Measurements from ENCODE around the gene BRI3BP. TPM values are rescaled to one million over a fixed set of nuclear protein-coding genes. Genes with fewer than 3 reads are reported as not detected.

Gene BRI3BP
- total RNA-seq, 2 donors from 2014 or later, result 4.3 to 4.4 TPM

- no peak for DNase-seq (ENCODE audit: low spot score)
- H3K36me3 ChIP-seq, result peaks cover 39% of the 10 kb centered on the region
- no peaks in the 10 kb centered on the region for H3K4me1 ChIP-seq (ENCODE audit: control insufficient read depth in 1 of 2, low read depth in 2 of 2)
- TF ChIP-seq CTCF (IDR thresholded peaks at IDR 0.05), result no peak
- H3K9me3 ChIP-seq, result no peaks in the 10 kb centered on the region
- H3K27ac ChIP-seq, result no peak overlapping the region
- no peak for ATAC-seq (ENCODE audit: insufficient number of reproducible peaks, low FRiP score, low read depth)
- no peak overlapping the region for H3K4me3 ChIP-seq
- no peaks in the 10 kb centered on the region for H3K27me3 ChIP-seq (replicated peaks; ENCODE audit: insufficient read depth)
Measured at GRCh38 chr12:124949779-124950728, 43.4 kb upstream of the BRI3BP start.

DNA sequence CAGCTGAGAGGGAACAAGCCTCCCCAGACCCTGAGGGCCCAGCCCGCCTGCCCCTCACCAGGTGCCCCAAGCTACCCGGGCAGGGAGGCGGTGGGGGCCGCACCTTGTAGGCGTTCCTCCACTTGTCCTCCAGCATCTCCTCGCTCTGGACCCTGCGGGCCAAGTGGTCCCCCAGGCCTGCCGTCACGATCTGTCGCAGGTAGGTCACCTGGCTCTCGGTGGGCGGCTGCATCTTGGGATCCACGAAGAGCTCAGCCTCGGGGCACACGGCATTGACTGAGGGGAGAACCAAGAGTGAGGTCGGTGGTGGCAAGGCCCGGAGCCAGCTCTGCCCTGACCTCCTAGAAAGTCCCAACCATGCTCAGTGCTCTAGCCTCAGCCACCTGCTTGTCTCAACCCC, 41.1 kb upstream of the BRI3BP start:
- Histone ChIP-seq H3K36me3 (peaks cover 46% of the 10 kb centered on the region), H3K27ac (no peak overlapping the region), H3K27me3 (replicated peaks; ENCODE audit: insufficient read depth) (no peaks in the 10 kb centered on the region), H3K9me3 (no peaks in the 10 kb centered on the region), H3K4me3 (no peak overlapping the region), H3K4me1 (ENCODE audit: control insufficient read depth in 1 of 2, low read depth in 2 of 2) (no peaks in the 10 kb centered on the region)
- ATAC-seq (ENCODE audit: insufficient number of reproducible peaks, low FRiP score, low read depth) (no peak), DNase-seq (ENCODE audit: low spot score) (no peak)
- TF ChIP-seq CTCF (IDR thresholded peaks at IDR 0.05), result no peak

DNA sequence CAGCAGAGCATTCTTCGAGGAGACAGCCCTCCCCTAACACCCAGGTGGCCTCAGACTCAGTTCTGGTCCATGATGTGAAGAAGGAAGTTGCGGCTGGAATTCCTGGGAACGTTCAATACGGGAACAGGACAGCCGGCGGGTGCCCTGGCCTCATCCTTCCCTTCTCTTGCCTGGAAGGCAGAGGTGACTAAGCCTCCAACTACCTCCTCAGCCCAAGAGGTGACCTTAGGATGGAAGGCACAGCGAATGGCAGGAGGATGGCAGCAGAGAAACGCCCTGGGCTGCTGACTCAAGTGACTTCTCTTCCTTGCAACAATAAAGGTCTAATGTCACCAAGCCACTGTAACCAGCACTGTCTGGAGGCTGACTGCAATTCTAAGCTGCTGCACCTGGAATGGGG, 40.6 kb upstream of the BRI3BP start:
- H3K36me3 ChIP-seq, result peaks cover 43% of the 10 kb centered on the region
- ATAC-seq (ENCODE audit: insufficient number of reproducible peaks, low FRiP score, low read depth) (no peak), DNase-seq (ENCODE audit: low spot score) (no peak)

DNA sequence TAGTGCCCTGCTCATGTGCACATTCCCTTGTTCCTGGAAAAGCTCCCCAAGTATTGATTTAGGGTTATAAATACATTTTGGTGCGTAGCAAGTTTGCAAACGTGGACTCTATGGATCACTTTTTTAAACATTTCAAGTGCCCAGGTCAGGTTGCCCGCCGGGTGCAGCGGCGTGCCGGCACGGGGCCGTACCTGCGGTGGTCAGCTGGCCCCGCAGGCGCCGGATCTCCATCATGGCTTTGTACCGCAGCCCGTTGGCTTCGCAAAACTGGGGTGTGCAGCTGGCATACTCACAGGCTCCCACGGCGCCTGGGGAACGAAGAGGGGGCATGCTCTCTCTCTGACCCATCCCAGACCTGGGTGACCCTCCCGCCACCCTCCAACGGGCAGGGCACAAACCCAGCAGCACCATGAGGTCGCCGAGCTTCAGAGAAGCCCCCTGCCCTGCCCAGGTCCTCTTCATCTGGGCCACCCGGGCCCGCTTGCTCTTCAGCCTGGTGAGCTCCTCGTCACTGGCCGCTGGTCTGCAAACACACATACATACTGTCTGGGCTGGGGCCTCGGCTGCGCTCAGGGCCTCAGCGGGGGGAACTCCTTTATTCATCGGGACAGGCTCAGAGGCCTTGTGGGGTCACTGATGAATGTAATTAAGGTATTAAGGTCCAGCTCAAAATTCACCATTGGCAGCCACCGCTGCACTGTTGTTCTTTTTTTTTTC, 39.6 kb upstream of the BRI3BP start:
- no peaks in the 10 kb centered on the region for H3K27me3 ChIP-seq (replicated peaks; ENCODE audit: insufficient read depth)
- peaks cover 40% of the 10 kb centered on the region for H3K36me3 ChIP-seq
- H3K27ac ChIP-seq, result no peak overlapping the region
- no peak overlapping the region for H3K4me3 ChIP-seq
- ATAC-seq (ENCODE audit: insufficient number of reproducible peaks, low FRiP score, low read depth), result no peak
- H3K4me1 ChIP-seq (ENCODE audit: control insufficient read depth in 1 of 2, low read depth in 2 of 2), result no peaks in the 10 kb centered on the region
- H3K9me3 ChIP-seq, result no peaks in the 10 kb centered on the region
- TF ChIP-seq CTCF (IDR thresholded peaks at IDR 0.05), result no peak
- DNase-seq (ENCODE audit: low spot score), result no peak

More for the DNA sequence above, 40.6 kb upstream of the BRI3BP start:
- Histone ChIP-seq H3K27ac (no peak overlapping the region), H3K27me3 (replicated peaks; ENCODE audit: insufficient read depth) (no peaks in the 10 kb centered on the region), H3K9me3 (no peaks in the 10 kb centered on the region), H3K4me1 (ENCODE audit: control insufficient read depth in 1 of 2, low read depth in 2 of 2) (no peaks in the 10 kb centered on the region), H3K4me3 (no peak overlapping the region)
- no peak for TF ChIP-seq CTCF (IDR thresholded peaks at IDR 0.05)

DNA sequence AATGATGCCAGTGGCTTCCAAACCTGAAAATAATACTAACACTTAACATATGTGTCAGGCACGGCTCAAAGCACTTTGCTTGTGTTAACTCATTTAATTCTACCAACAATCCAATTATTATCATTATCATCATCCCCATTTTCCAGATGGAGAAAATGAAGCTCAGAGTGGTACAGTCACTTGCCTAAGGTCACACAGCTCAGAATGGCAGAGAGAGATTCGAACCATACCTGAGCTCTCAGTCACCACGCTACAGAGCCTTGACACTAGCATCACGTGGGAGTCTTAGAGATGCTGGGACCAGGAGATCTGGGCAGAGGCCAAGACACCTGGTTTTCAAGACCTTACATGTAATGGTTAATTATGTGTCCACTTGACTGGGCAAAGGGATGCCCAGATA, 38.7 kb upstream of the BRI3BP start:
- Histone ChIP-seq H3K27ac (no peak overlapping the region), H3K36me3 (peaks cover 47% of the 10 kb centered on the region), H3K27me3 (replicated peaks; ENCODE audit: insufficient read depth) (no peaks in the 10 kb centered on the region), H3K4me3 (no peak overlapping the region), H3K9me3 (no peaks in the 10 kb centered on the region), H3K4me1 (ENCODE audit: control insufficient read depth in 1 of 2, low read depth in 2 of 2) (no peaks in the 10 kb centered on the region)
- ATAC-seq (ENCODE audit: insufficient number of reproducible peaks, low FRiP score, low read depth), result no peak
- no peak for TF ChIP-seq CTCF (IDR thresholded peaks at IDR 0.05)
- DNase-seq (ENCODE audit: low spot score), result no peak

Data from thoracic aorta (tissue), 2 donors.